Measurements from ENCODE around the gene PROCA1.

DNA sequence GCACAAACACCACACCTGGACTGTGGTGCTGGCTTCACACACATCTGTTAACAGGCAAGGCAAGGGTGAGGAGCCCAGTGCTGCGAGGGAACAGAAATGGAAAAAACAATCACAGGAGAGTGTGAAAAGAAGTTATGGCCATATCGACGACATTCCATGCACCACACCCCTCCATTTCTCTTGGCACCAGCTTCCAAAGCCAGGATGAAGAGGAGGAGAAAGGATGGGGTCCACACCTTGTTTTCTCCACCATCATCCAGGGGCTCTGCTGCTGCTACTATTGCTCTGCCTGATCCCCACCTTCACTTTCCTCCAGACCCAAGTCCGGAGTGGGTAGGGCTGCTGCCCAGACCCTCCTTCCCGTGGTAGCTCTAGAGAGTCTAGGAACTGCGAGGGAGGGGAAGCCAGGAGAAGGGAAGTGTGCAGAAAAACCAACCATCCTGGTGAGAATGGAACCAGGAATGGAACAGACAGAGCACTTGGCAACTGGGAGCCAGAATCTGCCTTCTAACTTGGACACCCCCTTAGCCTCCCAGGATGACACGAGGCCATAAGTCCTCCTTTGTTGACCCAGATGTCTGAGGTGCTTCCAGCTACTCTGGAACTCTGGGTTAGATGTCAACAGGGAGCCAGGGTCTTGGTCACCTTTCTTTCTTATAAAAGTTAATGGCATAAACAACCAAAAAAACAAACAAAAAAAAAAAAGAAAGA lies 1.2 kb upstream of the PROCA1 start:
- TF ChIP-seq, protein P1, sequence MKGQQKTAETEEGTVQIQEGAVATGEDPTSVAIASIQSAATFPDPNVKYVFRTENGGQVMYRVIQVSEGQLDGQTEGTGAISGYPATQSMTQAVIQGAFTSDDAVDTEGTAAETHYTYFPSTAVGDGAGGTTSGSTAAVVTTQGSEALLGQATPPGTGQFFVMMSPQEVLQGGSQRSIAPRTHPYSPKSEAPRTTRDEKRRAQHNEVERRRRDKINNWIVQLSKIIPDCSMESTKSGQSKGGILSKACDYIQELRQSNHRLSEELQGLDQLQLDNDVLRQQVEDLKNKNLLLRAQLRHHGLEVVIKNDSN (CRISPR knock-in tag; IDR thresholded peaks at IDR 0.05), result no peak
- TF ChIP-seq, protein P2, sequence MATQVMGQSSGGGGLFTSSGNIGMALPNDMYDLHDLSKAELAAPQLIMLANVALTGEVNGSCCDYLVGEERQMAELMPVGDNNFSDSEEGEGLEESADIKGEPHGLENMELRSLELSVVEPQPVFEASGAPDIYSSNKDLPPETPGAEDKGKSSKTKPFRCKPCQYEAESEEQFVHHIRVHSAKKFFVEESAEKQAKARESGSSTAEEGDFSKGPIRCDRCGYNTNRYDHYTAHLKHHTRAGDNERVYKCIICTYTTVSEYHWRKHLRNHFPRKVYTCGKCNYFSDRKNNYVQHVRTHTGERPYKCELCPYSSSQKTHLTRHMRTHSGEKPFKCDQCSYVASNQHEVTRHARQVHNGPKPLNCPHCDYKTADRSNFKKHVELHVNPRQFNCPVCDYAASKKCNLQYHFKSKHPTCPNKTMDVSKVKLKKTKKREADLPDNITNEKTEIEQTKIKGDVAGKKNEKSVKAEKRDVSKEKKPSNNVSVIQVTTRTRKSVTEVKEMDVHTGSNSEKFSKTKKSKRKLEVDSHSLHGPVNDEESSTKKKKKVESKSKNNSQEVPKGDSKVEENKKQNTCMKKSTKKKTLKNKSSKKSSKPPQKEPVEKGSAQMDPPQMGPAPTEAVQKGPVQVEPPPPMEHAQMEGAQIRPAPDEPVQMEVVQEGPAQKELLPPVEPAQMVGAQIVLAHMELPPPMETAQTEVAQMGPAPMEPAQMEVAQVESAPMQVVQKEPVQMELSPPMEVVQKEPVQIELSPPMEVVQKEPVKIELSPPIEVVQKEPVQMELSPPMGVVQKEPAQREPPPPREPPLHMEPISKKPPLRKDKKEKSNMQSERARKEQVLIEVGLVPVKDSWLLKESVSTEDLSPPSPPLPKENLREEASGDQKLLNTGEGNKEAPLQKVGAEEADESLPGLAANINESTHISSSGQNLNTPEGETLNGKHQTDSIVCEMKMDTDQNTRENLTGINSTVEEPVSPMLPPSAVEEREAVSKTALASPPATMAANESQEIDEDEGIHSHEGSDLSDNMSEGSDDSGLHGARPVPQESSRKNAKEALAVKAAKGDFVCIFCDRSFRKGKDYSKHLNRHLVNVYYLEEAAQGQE (IDR thresholded peaks at IDR 0.05; ENCODE audit: borderline replicate concordance), result no peak
- TF ChIP-seq, protein P2 (CRISPR knock-in tag; IDR thresholded peaks at IDR 0.05; ENCODE audit: low read depth), result no peak
- no peak for TF ChIP-seq YBX1 (IDR thresholded peaks at IDR 0.05)
